Glutamatergic neuron (in vitro differentiated cells): Measurements from ENCODE around the gene GLIS1. TPM values are rescaled to one million over a fixed set of nuclear protein-coding genes. Genes with fewer than 3 reads are reported as not detected.

Source experiments
- DNase-seq: peaks from one replicate; pipeline ENCODE4 v3.0.0; 2022
- H3K27ac Mint-ChIP-seq: one replicate; pipeline ENCODE4 v1.8.0; 2020; ENCODE audit warnings: mild to moderate bottlenecking, mixed read lengths, inconsistent platforms; ENCODE audit not compliant: unreplicated experiment
- H3K27me3 Mint-ChIP-seq: one replicate; pipeline ENCODE4 v1.8.0; 2020; ENCODE audit warnings: mild to moderate bottlenecking, moderate library complexity, mixed read lengths, inconsistent platforms; ENCODE audit not compliant: unreplicated experiment
- H3K36me3 Mint-ChIP-seq: one replicate; pipeline ENCODE4 v1.8.0; 2020; ENCODE audit warnings: mild to moderate bottlenecking, mixed read lengths, inconsistent platforms; ENCODE audit not compliant: unreplicated experiment
- H3K4me1 Mint-ChIP-seq: one replicate; pipeline ENCODE4 v1.8.0; 2020; ENCODE audit warnings: mild to moderate bottlenecking, low read depth, mixed read lengths, inconsistent platforms; ENCODE audit not compliant: unreplicated experiment
- H3K4me3 Mint-ChIP-seq: one replicate; pipeline ENCODE4 v1.8.0; 2020; ENCODE audit warnings: mild to moderate bottlenecking, mixed read lengths, inconsistent platforms; ENCODE audit not compliant: unreplicated experiment
- H3K9me3 Mint-ChIP-seq: one replicate; pipeline ENCODE4 v1.8.0; 2020; ENCODE audit warnings: mild to moderate bottlenecking, moderate library complexity, mixed read lengths, inconsistent platforms; ENCODE audit not compliant: unreplicated experiment
- CTCF ChIP-seq: fragments of 200-600 bp; sonication (generic); IDR thresholded peaks from one replicate; pipeline ENCODE4 v1.5.0; 2021; ENCODE audit not compliant: partially characterized antibody, unreplicated experiment
- total RNA-seq: library from RNA; stranded (reverse); fragmentation: NEBNext Ultra II Directional; extraction: Animal tissue kit (Norgen Biotek cat#: 25700); gene quantifications from one replicate; pipeline ENCODE4 v1.2.1, GENCODE V29; 2021; ENCODE audit not compliant: unreplicated experiment

GLIS1 gene
- total RNA-seq, 1 donor from 2014 or later: 0.76 TPM

GRCh38 chr1:53696990-53697389 lies 42.0 kb downstream of the GLIS1 start:
- no peak for TF ChIP-seq CTCF
- no peak for DNase-seq
- Mint-ChIP-seq H3K4me1 (peaks cover 6% of the 10 kb centered on the region), H3K4me3 (no peak overlapping the region), H3K27ac (no peak overlapping the region), H3K9me3 (peaks cover 2% of the 10 kb centered on the region), H3K36me3 (no peaks in the 10 kb centered on the region), H3K27me3 (peaks cover 8% of the 10 kb centered on the region)

GRCh38 chr1:53696571-53696970 lies 42.4 kb downstream of the GLIS1 start:
- Mint-ChIP-seq H3K4me3 (no peak overlapping the region), H3K9me3 (peaks cover 4% of the 10 kb centered on the region), H3K4me1 (peaks cover 6% of the 10 kb centered on the region), H3K27ac (no peak overlapping the region), H3K36me3 (no peaks in the 10 kb centered on the region), H3K27me3 (peaks cover 12% of the 10 kb centered on the region)
- TF ChIP-seq CTCF: no peak
- DNase-seq: no peak

DNA sequence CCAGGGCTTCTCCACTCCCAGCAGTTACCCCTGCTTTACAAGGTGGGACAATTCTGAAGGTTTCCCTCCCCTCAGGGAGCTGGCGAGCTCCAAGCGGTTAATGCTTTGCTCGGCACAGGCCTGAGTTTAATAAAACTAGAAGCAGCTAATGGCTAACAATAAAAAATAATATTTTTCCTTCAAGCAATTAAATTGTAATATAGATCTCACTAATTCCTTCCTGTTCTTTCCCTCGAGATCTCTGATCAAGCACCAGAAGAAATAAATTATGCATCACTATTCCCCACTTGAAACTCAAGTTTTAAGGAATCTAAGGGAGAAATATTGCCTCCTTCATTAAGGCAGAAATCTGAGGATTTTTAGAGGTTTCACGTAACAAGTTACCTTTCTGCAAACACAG lies 42.9 kb downstream of the GLIS1 start:
- peaks cover 6% of the 10 kb centered on the region for H3K4me1 Mint-ChIP-seq
- H3K36me3 Mint-ChIP-seq: no peaks in the 10 kb centered on the region
- H3K9me3 Mint-ChIP-seq: peaks cover 4% of the 10 kb centered on the region
- H3K27me3 Mint-ChIP-seq: peaks cover 14% of the 10 kb centered on the region
- no peak overlapping the region for H3K4me3 Mint-ChIP-seq
- no peak for DNase-seq
- peak overlapping the region; percentile 18 for H3K27ac Mint-ChIP-seq
- TF ChIP-seq CTCF: no peak

GRCh38 chr1:53695116-53695515 lies 43.8 kb downstream of the GLIS1 start:
- H3K36me3 Mint-ChIP-seq: no peaks in the 10 kb centered on the region
- no peak for TF ChIP-seq CTCF
- peaks cover 4% of the 10 kb centered on the region for H3K9me3 Mint-ChIP-seq
- no peak overlapping the region for H3K4me3 Mint-ChIP-seq
- H3K4me1 Mint-ChIP-seq: peaks cover 6% of the 10 kb centered on the region
- no peak for DNase-seq
- no peak overlapping the region for H3K27ac Mint-ChIP-seq
- H3K27me3 Mint-ChIP-seq: peaks cover 12% of the 10 kb centered on the region

DNA sequence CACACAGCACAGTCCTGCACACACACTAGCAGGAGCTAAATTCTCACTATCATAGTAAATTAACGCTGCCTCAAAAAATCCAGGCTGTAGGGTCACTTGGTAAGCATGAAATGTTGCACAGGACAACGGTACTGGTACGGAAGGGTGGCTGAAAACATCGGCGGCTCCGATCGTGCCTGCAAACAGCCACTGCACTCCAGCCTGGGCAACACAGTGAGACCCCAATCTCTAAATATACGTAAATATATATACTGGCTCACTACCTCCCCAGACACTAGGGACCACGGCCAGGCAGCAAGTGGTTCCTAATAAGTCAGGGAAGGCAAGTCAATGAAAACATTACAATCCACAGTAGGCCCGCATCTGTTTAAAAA lies 44.3 kb downstream of the GLIS1 start:
- Mint-ChIP-seq H3K4me3 (no peak overlapping the region), H3K9me3 (peaks cover 4% of the 10 kb centered on the region), H3K36me3 (no peaks in the 10 kb centered on the region), H3K27me3 (peaks cover 14% of the 10 kb centered on the region), H3K4me1 (peaks cover 8% of the 10 kb centered on the region), H3K27ac (no peak overlapping the region)
- no peak for TF ChIP-seq CTCF
- DNase-seq: no peak
